H9 (cell line): ENCODE results near the gene DCC. TPM values are rescaled to one million over a fixed set of nuclear protein-coding genes. Genes with fewer than 3 reads are reported as not detected.

ENCODE experiments used
- DNase-seq: peaks from one replicate; pipeline ENCODE4 v3.0.0-alpha.2; 2017
- H2AFZ ChIP-seq: one replicate; pipeline ENCODE4 v1.6.1; 2013; ENCODE audit warnings: mild to moderate bottlenecking, low read length, control low read depth, moderate library complexity
- H2AK5ac ChIP-seq: 2 replicates; pipeline ENCODE4 v1.6.1; 2013; ENCODE audit warnings: low read length, control low read depth, mixed read lengths; ENCODE audit not compliant: insufficient read length
- H2BK120ac ChIP-seq: one replicate; pipeline ENCODE4 v1.6.1; 2013; ENCODE audit warnings: low read depth, mild to moderate bottlenecking, low read length, control low read depth, inconsistent platforms; ENCODE audit not compliant: poor library complexity, severe bottlenecking
- H2BK12ac ChIP-seq: 2 replicates; pipeline ENCODE4 v1.6.1; 2013; ENCODE audit warnings: low read length, control low read depth, mixed read lengths, low read depth; ENCODE audit not compliant: insufficient read length
- H2BK15ac ChIP-seq: 2 replicates; pipeline ENCODE4 v1.6.1; 2013; ENCODE audit warnings: low read depth, low read length, control low read depth
- H2BK20ac ChIP-seq: one replicate; pipeline ENCODE4 v1.6.1; 2013; ENCODE audit warnings: low read depth, mild to moderate bottlenecking, low read length, control low read depth, inconsistent platforms; ENCODE audit not compliant: poor library complexity, severe bottlenecking
- H2BK5ac ChIP-seq: 2 replicates; pipeline ENCODE4 v1.6.1; 2013; ENCODE audit warnings: low read length, control low read depth, mixed read lengths; ENCODE audit not compliant: insufficient read length
- H3K14ac ChIP-seq: 2 replicates; pipeline ENCODE4 v1.6.1; 2013; ENCODE audit warnings: low read length, control low read depth; ENCODE audit not compliant: insufficient read depth
- H3K18ac ChIP-seq: 2 replicates; pipeline ENCODE4 v1.6.1; 2013; ENCODE audit warnings: low read depth, mild to moderate bottlenecking, mixed read lengths, low read length, control low read depth; ENCODE audit not compliant: insufficient read length
- H3K23ac ChIP-seq: 2 replicates; pipeline ENCODE4 v1.6.1; 2013; ENCODE audit warnings: low read length, control low read depth, mixed read lengths, low read depth; ENCODE audit not compliant: insufficient read length
- H3K23me2 ChIP-seq: 2 replicates; pipeline ENCODE4 v1.6.1; 2013; ENCODE audit warnings: low read depth, mild to moderate bottlenecking, mixed read lengths, low read length, control low read depth; ENCODE audit not compliant: insufficient read length, poor library complexity, severe bottlenecking
- H3K27ac ChIP-seq: 2 replicates; pipeline ENCODE4 v1.5.1; 2013; ENCODE audit warnings: low read length, control low read depth, mixed read lengths, low read depth; ENCODE audit not compliant: insufficient read length
- H3K27me3 ChIP-seq: 2 replicates; pipeline ENCODE4 v1.6.1; 2013; ENCODE audit warnings: low read length, control low read depth, inconsistent platforms; ENCODE audit not compliant: insufficient read depth
- H3K4ac ChIP-seq: 2 replicates; pipeline ENCODE4 v1.6.1; 2013; ENCODE audit warnings: low read depth, mild to moderate bottlenecking, control low read depth, inconsistent platforms, low read length, moderate library complexity
- H3K4me1 ChIP-seq: 2 replicates; pipeline ENCODE4 v1.6.1; 2013; ENCODE audit warnings: low read length, control low read depth, inconsistent platforms; ENCODE audit not compliant: insufficient read depth
- H3K4me2 ChIP-seq: 2 replicates; pipeline ENCODE4 v1.6.1; 2013; ENCODE audit warnings: low read length, control low read depth, mixed read lengths; ENCODE audit not compliant: insufficient read length, insufficient read depth
- H3K56ac ChIP-seq: 2 replicates; pipeline ENCODE4 v1.6.1; 2013; ENCODE audit warnings: low read depth, mild to moderate bottlenecking, mixed read lengths, low read length, control low read depth; ENCODE audit not compliant: insufficient read length
- H3K79me1 ChIP-seq: 2 replicates; pipeline ENCODE4 v1.6.1; 2013; ENCODE audit warnings: low read depth, mild to moderate bottlenecking, moderate library complexity, low read length, control low read depth, inconsistent platforms; ENCODE audit not compliant: insufficient read depth, poor library complexity, severe bottlenecking
- H3K79me2 ChIP-seq: 2 replicates; pipeline ENCODE4 v1.6.1; 2013; ENCODE audit warnings: low read length, control low read depth, inconsistent platforms; ENCODE audit not compliant: insufficient read depth
- H3K9ac ChIP-seq: 2 replicates; pipeline ENCODE4 v1.6.1; 2013; ENCODE audit warnings: low read length, control low read depth, mixed read lengths; ENCODE audit not compliant: insufficient read length; ENCODE audit errors: extremely low read depth
- H3K9me3 ChIP-seq: one replicate; pipeline ENCODE4 v1.6.1; 2013; ENCODE audit warnings: low read depth, low read length, inconsistent platforms; ENCODE audit not compliant: control insufficient read depth
- H3T11ph ChIP-seq: one replicate; pipeline ENCODE4 v1.6.1; 2013; ENCODE audit warnings: mild to moderate bottlenecking, low read length, control low read depth, inconsistent platforms
- H4K20me1 ChIP-seq: one replicate; pipeline ENCODE4 v1.6.1; 2013; ENCODE audit not compliant: control insufficient read depth, insufficient read length, insufficient read depth
- H4K5ac ChIP-seq: 2 replicates; pipeline ENCODE4 v1.6.1; 2013; ENCODE audit warnings: low read depth, mild to moderate bottlenecking, mixed read lengths, low read length, control low read depth; ENCODE audit not compliant: insufficient read length
- H4K8ac ChIP-seq: replicated peaks from 2 replicates; pipeline ENCODE4 v1.6.1; 2013; ENCODE audit warnings: low read length, control low read depth, mixed read lengths, low read depth; ENCODE audit not compliant: insufficient read length
- H4K91ac ChIP-seq: 2 replicates; pipeline ENCODE4 v1.6.1; 2013; ENCODE audit warnings: low read depth, mild to moderate bottlenecking, moderate library complexity, mixed read lengths, low read length, control low read depth; ENCODE audit not compliant: insufficient read length
- H3K27ac Mint-ChIP-seq, 3 experiments: 2 replicates in 2 of 3; 3 replicates in 1 of 3; pipeline ENCODE4 v1.8.0; 2020 to 2021; ENCODE audit warnings: mixed read lengths in 3 of 3, mild to moderate bottlenecking in 1 of 3, moderate library complexity in 1 of 3
- H3K27me3 Mint-ChIP-seq: 2 replicates; pipeline ENCODE4 v1.8.0; 2021; ENCODE audit warnings: low read depth, mild to moderate bottlenecking, moderate library complexity, mixed read lengths
- H3K36me3 Mint-ChIP-seq, 3 experiments: 2 replicates in 2 of 3; 3 replicates in 1 of 3; pipeline ENCODE4 v1.8.0; 2020 to 2021; ENCODE audit warnings: low read depth in 3 of 3, mixed read lengths in 3 of 3; ENCODE audit not compliant: insufficient read depth in 1 of 3
- H3K4me1 Mint-ChIP-seq, 2 experiments: 2 replicates each; pipeline ENCODE4 v1.8.0; 2020; ENCODE audit warnings: mixed read lengths in 2 of 2
- H3K4me3 Mint-ChIP-seq, 2 experiments: 2 replicates in 1 of 2; 3 replicates in 1 of 2; pipeline ENCODE4 v1.8.0; 2020 to 2021; ENCODE audit warnings: mild to moderate bottlenecking in 2 of 2, mixed read lengths in 2 of 2, moderate library complexity in 1 of 2
- H3K9me3 Mint-ChIP-seq, 2 experiments: 2 replicates in 1 of 2; 3 replicates in 1 of 2; pipeline ENCODE4 v1.8.0; 2020; ENCODE audit warnings: mild to moderate bottlenecking in 2 of 2, mixed read lengths in 2 of 2, moderate library complexity in 1 of 2
- CTCF ChIP-seq: fragments of 200-600 bp; sonication (generic); conservative IDR thresholded peaks from 3 replicates; pipeline ENCODE4 v1.8.0; 2021; ENCODE audit warnings: antibody characterized with exemption, mild to moderate bottlenecking
- WGBS: extraction: QIAGEN DNeasy Blood & Tissue Kit; methylation state at CpG from one replicate; pipeline ENCODE4 v1.1.7; 2013; ENCODE audit warnings: missing lambda C conversion rate, low lambda C conversion rate, mixed read lengths; ENCODE audit not compliant: insufficient read length; ENCODE audit errors: extremely low coverage; 5-methylcytosine and 5-hydroxymethylcytosine counted together
- total RNA-seq: library from RNA; stranded (reverse); gene quantifications from 2 replicates; pipeline ENCODE4 v1.2.1, GENCODE V29; 2021

DCC gene
- total RNA-seq, 1 experiment from 2014 or later, result 0.35 TPM

GRCh38 chr18:52648201-52648600 is 308.2 kb downstream of the DCC start:
- H3K56ac ChIP-seq, result no peak overlapping the region
- no peak overlapping the region for H3K4me2 ChIP-seq
- no peak for TF ChIP-seq CTCF
- H2BK5ac ChIP-seq, result no peak overlapping the region
- H4K5ac ChIP-seq, result no peak overlapping the region
- no peaks in the 10 kb centered on the region for H3K4me1 Mint-ChIP-seq
- H3T11ph ChIP-seq, result no peak overlapping the region
- no peaks in the 10 kb centered on the region for H3K23me2 ChIP-seq
- H4K91ac ChIP-seq, result no peak overlapping the region
- peaks cover 2% of the 10 kb centered on the region; the same call in 1 of the 2 replicates for H3K27me3 Mint-ChIP-seq
- no peaks in the 10 kb centered on the region for H3K79me2 ChIP-seq
- H3K79me1 ChIP-seq, result no peaks in the 10 kb centered on the region
- H2AFZ ChIP-seq, result no peak overlapping the region
- H3K4me1 ChIP-seq, result no peaks in the 10 kb centered on the region
- no peak overlapping the region for H3K18ac ChIP-seq
- no peak overlapping the region for H3K14ac ChIP-seq
- H3K27me3 ChIP-seq, result no peaks in the 10 kb centered on the region
- H2AK5ac ChIP-seq, result no peak overlapping the region
- no peak overlapping the region for H2BK120ac ChIP-seq
- H4K20me1 ChIP-seq, result no peaks in the 10 kb centered on the region
- no peak overlapping the region for H2BK12ac ChIP-seq
- no peak overlapping the region for H3K4me3 Mint-ChIP-seq
- H4K8ac ChIP-seq, result no peak overlapping the region
- no peak overlapping the region for H3K4ac ChIP-seq
- no peaks in the 10 kb centered on the region; a peak in 1 of 7 replicates for H3K36me3 Mint-ChIP-seq
- H3K9ac ChIP-seq, result no peak overlapping the region
- H3K23ac ChIP-seq, result no peak overlapping the region
- no peak overlapping the region for H3K27ac Mint-ChIP-seq
- peaks cover 0 to 2% of the 10 kb centered on the region in 2 experiments; a peak in 3 of 5 replicates for H3K9me3 Mint-ChIP-seq
- no peak overlapping the region for H2BK15ac ChIP-seq
- no peak overlapping the region for H2BK20ac ChIP-seq
- H3K9me3 ChIP-seq, result no peaks in the 10 kb centered on the region
- no peak overlapping the region for H3K27ac ChIP-seq
- WGBS, result no CpG with 5 or more reads among the region's 4 CpGs
- DNase-seq, result no peak
